C4-2B (cell line): Measurements from ENCODE around the gene UGT3A1.

Experiments
- H3K27ac ChIP-seq: fragments of 450-650 bp; 2 replicates; pipeline ENCODE4 v1.5.1; 2017
- ZFX ChIP-seq: fragments of 450-650 bp; IDR thresholded peaks from 2 replicates; pipeline ENCODE4 v1.6.1; 2017
- TF ChIP-seq, protein P1 (sequence below): fragments of 450-650 bp; conservative IDR thresholded peaks from 2 replicates; pipeline ENCODE4 v1.5.1; 2017; ENCODE audit warnings: mild to moderate bottlenecking

Gene UGT3A1

GRCh38 chr5:35904443-35905132, 86.6 kb downstream of the UGT3A1 start:
- no peak overlapping the region for H3K27ac ChIP-seq
- TF ChIP-seq, protein P1, sequence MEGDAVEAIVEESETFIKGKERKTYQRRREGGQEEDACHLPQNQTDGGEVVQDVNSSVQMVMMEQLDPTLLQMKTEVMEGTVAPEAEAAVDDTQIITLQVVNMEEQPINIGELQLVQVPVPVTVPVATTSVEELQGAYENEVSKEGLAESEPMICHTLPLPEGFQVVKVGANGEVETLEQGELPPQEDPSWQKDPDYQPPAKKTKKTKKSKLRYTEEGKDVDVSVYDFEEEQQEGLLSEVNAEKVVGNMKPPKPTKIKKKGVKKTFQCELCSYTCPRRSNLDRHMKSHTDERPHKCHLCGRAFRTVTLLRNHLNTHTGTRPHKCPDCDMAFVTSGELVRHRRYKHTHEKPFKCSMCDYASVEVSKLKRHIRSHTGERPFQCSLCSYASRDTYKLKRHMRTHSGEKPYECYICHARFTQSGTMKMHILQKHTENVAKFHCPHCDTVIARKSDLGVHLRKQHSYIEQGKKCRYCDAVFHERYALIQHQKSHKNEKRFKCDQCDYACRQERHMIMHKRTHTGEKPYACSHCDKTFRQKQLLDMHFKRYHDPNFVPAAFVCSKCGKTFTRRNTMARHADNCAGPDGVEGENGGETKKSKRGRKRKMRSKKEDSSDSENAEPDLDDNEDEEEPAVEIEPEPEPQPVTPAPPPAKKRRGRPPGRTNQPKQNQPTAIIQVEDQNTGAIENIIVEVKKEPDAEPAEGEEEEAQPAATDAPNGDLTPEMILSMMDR: no peak

GRCh38 chr5:35903631-35904203, 87.5 kb downstream of the UGT3A1 start:
- no peak for TF ChIP-seq ZFX
- TF ChIP-seq, protein P1: no peak
- H3K27ac ChIP-seq: no peak overlapping the region

- TF ChIP-seq, protein P1: no peak
- no peak for TF ChIP-seq ZFX
- H3K27ac ChIP-seq: no peak overlapping the region
Measured at GRCh38 chr5:35902046-35902672, 89.0 kb downstream of the UGT3A1 start.
